HepG2 (cell line): ENCODE data around the gene ALX4. TPM values are rescaled to one million over a fixed set of nuclear protein-coding genes. Genes with fewer than 3 reads are reported as not detected.

Experiments used
- ATAC-seq: fragments of 200-7000 bp; cut with Tn5 transposase; 3 replicates; pipeline ENCODE4 v1.9.1; 2020; ENCODE audit warnings: mild to moderate bottlenecking, moderate library complexity
- BruUV-seq: library from RNA; stranded (reverse); fragments of 400-500 nt; replicated peaks from 2 replicates; lab custom pipeline; 2021; lab: Mats Ljungman, UMichigan
- CTCF ChIA-PET: fragments of 300-600 bp; formaldehyde crosslinking; extraction: SDS; loops from one replicate; lab custom pipeline; 2021; ENCODE audit warnings: low total read pairs, inconsistent platforms, low intra/inter-chr PET ratio; lab: Yijun Ruan, JAX
- POLR2A ChIA-PET: fragments of 350-600 bp; sonication (Branson Sonifier 250); formaldehyde crosslinking; loops from one replicate; lab custom pipeline; 2020; ENCODE audit warnings: antibody characterized with exemption, inconsistent platforms; lab: Yijun Ruan, JAX
- DNase-seq: peaks from one replicate; pipeline ENCODE4 v3.0.0-alpha.2; 2015; ENCODE audit warnings: low spot score
- FAIRE-seq: peaks from 3 replicates; lab custom pipeline; 2011; peaks lifted over from hg19 to GRCh38; lab: Jason Lieb, UNC
- H2AFZ ChIP-seq: one replicate; pipeline ENCODE4 v1.6.1; 2011; ENCODE audit warnings: low read length, inconsistent platforms
- H3K27ac ChIP-seq: fragments of 300-600 bp; 3 replicates; pipeline ENCODE4 v1.8.0; 2011; ENCODE audit warnings: mixed run types, mild to moderate bottlenecking, mixed read lengths, low read length, inconsistent platforms; ENCODE audit not compliant: insufficient read depth; ENCODE audit errors: extremely low read length
- H3K27me3 ChIP-seq, 2 experiments: fragments of 200-600 bp in 1 of 2; 2 replicates in 1 of 2; 3 replicates in 1 of 2; pipeline versions ENCODE4 v1.6.0 to v1.8.0; 2011; ENCODE audit warnings: low read length in 2 of 2, mild to moderate bottlenecking in 2 of 2, moderate library complexity in 2 of 2, inconsistent platforms in 1 of 2; ENCODE audit not compliant: insufficient read depth in 2 of 2, control insufficient read depth in 1 of 2
- H3K36me3 ChIP-seq, 2 experiments: fragments of 200-600 bp in 1 of 2; replicated peaks in 1 of 2; 2 replicates in 1 of 2; 3 replicates in 1 of 2; pipeline versions ENCODE4 v1.5.1 to v1.8.0; 2011; ENCODE audit warnings: low read length in 2 of 2, inconsistent platforms in 1 of 2; ENCODE audit not compliant: insufficient read depth in 2 of 2, control insufficient read depth in 1 of 2
- H3K4me1 ChIP-seq: 2 replicates; pipeline ENCODE4 v1.5.1; 2012; ENCODE audit warnings: low read length, inconsistent platforms; ENCODE audit not compliant: insufficient read depth
- H3K4me2 ChIP-seq: 2 replicates; pipeline ENCODE4 v1.6.0; 2011; ENCODE audit warnings: low read depth, low read length, inconsistent platforms
- H3K4me3 ChIP-seq, 3 experiments: fragments of 200-600 bp in 1 of 3; sonication (generic), shearing (Covaris generic) in 1 of 3; replicated peaks in 1 of 3; 2 replicates each; pipeline ENCODE4 v1.5.1; 2011 to 2016; ENCODE audit warnings: low read length in 3 of 3, inconsistent platforms in 2 of 3, low read depth in 2 of 3, mild to moderate bottlenecking in 2 of 3, control low read depth in 1 of 3, mixed read lengths in 1 of 3; ENCODE audit not compliant: insufficient read depth in 1 of 3
- H3K79me2 ChIP-seq: one replicate; pipeline ENCODE4 v1.6.1; 2011; ENCODE audit warnings: low read length, inconsistent platforms; ENCODE audit not compliant: insufficient read depth
- H3K9ac ChIP-seq: 2 replicates; pipeline ENCODE4 v1.6.0; 2011; ENCODE audit warnings: mild to moderate bottlenecking, low read depth, low read length, inconsistent platforms; ENCODE audit not compliant: insufficient read depth
- H3K9me3 ChIP-seq: 2 replicates; pipeline ENCODE4 v1.5.1; 2012; ENCODE audit warnings: mild to moderate bottlenecking, low read length
- H4K20me1 ChIP-seq: 2 replicates; pipeline ENCODE4 v1.6.0; 2011; ENCODE audit warnings: inconsistent platforms, mild to moderate bottlenecking, low read length, moderate library complexity; ENCODE audit not compliant: insufficient read depth
- CAMTA2 ChIP-seq: sonication (generic); formaldehyde crosslinking; IDR thresholded peaks from 2 replicates; pipeline ENCODE4 v1.4.0; 2020; ENCODE audit warnings: mild to moderate bottlenecking, missing genetic modification reagents, borderline replicate concordance
- FOXK1 ChIP-seq: sonication (generic); formaldehyde crosslinking; IDR thresholded peaks from 2 replicates; pipeline ENCODE4 v1.4.0; 2020; ENCODE audit warnings: low read depth, missing genetic modification reagents, borderline replicate concordance
- GATAD1 ChIP-seq: IDR thresholded peaks from 2 replicates; pipeline ENCODE4 v1.6.1; 2016; ENCODE audit warnings: missing genetic modification reagents, missing compliant biosample characterization
- HMGA1 ChIP-seq: sonication (generic); formaldehyde crosslinking; conservative IDR thresholded peaks from 2 replicates; pipeline ENCODE4 v1.4.0; 2020; ENCODE audit warnings: missing genetic modification reagents
- JUN ChIP-seq: sonication (generic); formaldehyde crosslinking; IDR thresholded peaks from 2 replicates; pipeline ENCODE4 v1.4.0; 2020; ENCODE audit warnings: mild to moderate bottlenecking, missing genetic modification reagents
- KLF16 ChIP-seq, 2 experiments: sonication (generic) in 1 of 2; formaldehyde crosslinking in 1 of 2; IDR thresholded peaks; 2 replicates each; pipeline versions ENCODE4 v1.6.1 to v1.8.0; 2016 to 2023; ENCODE audit warnings: missing genetic modification reagents in 2 of 2, missing compliant biosample characterization in 1 of 2
- RFX1 ChIP-seq: fragments of 450-650 bp; IDR thresholded peaks from 2 replicates; pipeline ENCODE4 v1.6.1; 2017
- SMYD3 ChIP-seq: sonication (generic); formaldehyde crosslinking; IDR thresholded peaks from 2 replicates; pipeline ENCODE4 v1.8.1; 2023; ENCODE audit warnings: mild to moderate bottlenecking, missing genetic modification reagents
- SRF ChIP-seq: IDR thresholded peaks from 2 replicates; pipeline ENCODE4 v1.6.1; 2011; ENCODE audit warnings: mild to moderate bottlenecking, low read depth, low read length, moderate library complexity
- TBL1XR1 ChIP-seq: fragments of 150-350 bp; IDR thresholded peaks from 2 replicates; pipeline ENCODE4 v1.6.1; 2014; ENCODE audit warnings: borderline replicate concordance, low read length; ENCODE audit not compliant: partially characterized antibody
- YY1 ChIP-seq: IDR thresholded peaks from 2 replicates; pipeline ENCODE4 v1.6.1; 2011; ENCODE audit warnings: low read length, low read depth, moderate library complexity, mild to moderate bottlenecking; ENCODE audit not compliant: insufficient read depth, insufficient replicate concordance
- ZBTB26 ChIP-seq: IDR thresholded peaks from 2 replicates; pipeline ENCODE4 v1.6.1; 2016; ENCODE audit warnings: missing compliant biosample characterization, missing genetic modification reagents, borderline replicate concordance
- ZBTB7B ChIP-seq: sonication (generic); formaldehyde crosslinking; IDR thresholded peaks from 2 replicates; pipeline ENCODE4 v1.4.0; 2020; ENCODE audit warnings: missing genetic modification reagents
- ZBTB8A ChIP-seq: sonication (generic); formaldehyde crosslinking; IDR thresholded peaks from 2 replicates; pipeline ENCODE4 v1.4.0; 2020; ENCODE audit warnings: mild to moderate bottlenecking, low read depth, missing genetic modification reagents, borderline replicate concordance
- ZNF816 ChIP-seq: sonication (generic); formaldehyde crosslinking; IDR thresholded peaks from 2 replicates; pipeline ENCODE4 v1.8.0; 2022; ENCODE audit warnings: missing genetic modification reagents, mild to moderate bottlenecking, borderline replicate concordance
- WGBS: methylation state at CpG from one replicate; pipeline ENCODE4 v1.1.6; 2017; ENCODE audit warnings: low lambda C conversion rate; 5-methylcytosine and 5-hydroxymethylcytosine counted together
- in situ Hi-C: cut with HindIII; loops from 2 replicates; pipeline ENCODE4 v1.10.0; 2017; ENCODE audit warnings: low pct_unique_long_range_greater_than_20kb; ENCODE audit not compliant: extremely low pct_ligation_motif_present
- intact Hi-C: fragments of 100-400 bp; cut with micrococcal nuclease; formaldehyde crosslinking; loops from one replicate; pipeline ENCODE4 v1.10.0; 2022; ENCODE audit not compliant: unreplicated experiment
- polyA plus RNA-seq, 8 experiments: library from polyadenylated mRNA; depleted of rRNA in 3 of 8; stranded (reverse) in 7 of 8; unstranded in 1 of 8; fragments of >200 nt; fragmentation: Illumina TruSeq in 4 of 8; extraction: Trizol in 4 of 8; gene quantifications; 2 replicates each; pipeline versions ENCODE4 v1.2.1 to v1.2.3, GENCODE V29; 2011 to 2016; ENCODE audit warnings: low read depth in 4 of 8, missing spikeins in 1 of 8, mixed read lengths in 1 of 8; ENCODE audit not compliant: insufficient read depth in 1 of 8
- total RNA-seq, 5 experiments: library from RNA; depleted of rRNA; stranded (reverse); fragments of >200 nt; fragmentation: Illumina TruSeq; extraction: Trizol; gene quantifications; 2 replicates each; pipeline ENCODE4 v1.2.3, GENCODE V29; 2016; ENCODE audit warnings: low read depth in 1 of 5
- TF ChIP-seq, protein P1 (sequence below): IDR thresholded peaks from 2 replicates; pipeline ENCODE4 v1.6.1; 2018; ENCODE audit warnings: missing genetic modification reagents
- TF ChIP-seq, protein P2 (sequence below): sonication (generic); formaldehyde crosslinking; IDR thresholded peaks from 2 replicates; pipeline ENCODE4 v1.8.0; 2022; ENCODE audit warnings: missing genetic modification reagents, low read depth, mild to moderate bottlenecking, borderline replicate concordance
- TF ChIP-seq, protein P3 (sequence below): sonication (generic); formaldehyde crosslinking; IDR thresholded peaks from 2 replicates; pipeline ENCODE4 v1.4.0; 2020; ENCODE audit warnings: missing genetic modification reagents, borderline replicate concordance

ALX4 gene
- total and polyA plus RNA-seq, 2 of the 13 experiments (the other 11 are each of a cell fraction or from before 2014, with no cell fraction given), result not detected

GRCh38 chr11:44264761-44265160, 45.2 kb downstream of the ALX4 start:
- Histone ChIP-seq H3K27me3 (peaks cover 1 to 4% of the 10 kb centered on the region in 2 experiments; a peak in 3 of 5 replicates), H3K9me3 (no peaks in the 10 kb centered on the region), H3K79me2 (no peaks in the 10 kb centered on the region), H3K4me1 (peaks cover 19% of the 10 kb centered on the region), H3K4me3 (no peak overlapping the region), H4K20me1 (no peaks in the 10 kb centered on the region), H3K27ac (no peak overlapping the region), H3K4me2 (no peak overlapping the region), H3K9ac (no peak overlapping the region), H3K36me3 (no peaks in the 10 kb centered on the region), H2AFZ (no peak overlapping the region)
- intact Hi-C loops, result no loop called here
- ChIA-PET POLR2A (no interaction called here), CTCF (no interaction called here)
- in situ Hi-C loops, result no loop called here
- WGBS, result 56% methylated on average over 6 of the region's 22 CpGs
- no TSS peak for BruUV-seq
- FAIRE-seq (no peak), DNase-seq (no peak), ATAC-seq (no peak)
- TF ChIP-seq YY1, result no peak
- no peak for TF ChIP-seq KLF16 (CRISPR knock-in tag; IDR thresholded peaks at IDR 0.05)
- TF ChIP-seq ZBTB26 (CRISPR knock-in tag), result no peak
- no peak for TF ChIP-seq SMYD3 (CRISPR knock-in tag)
- TF ChIP-seq ZBTB7B (CRISPR knock-in tag), result no peak
- TF ChIP-seq HMGA1 (CRISPR knock-in tag), result no peak
- TF ChIP-seq, protein P1, sequence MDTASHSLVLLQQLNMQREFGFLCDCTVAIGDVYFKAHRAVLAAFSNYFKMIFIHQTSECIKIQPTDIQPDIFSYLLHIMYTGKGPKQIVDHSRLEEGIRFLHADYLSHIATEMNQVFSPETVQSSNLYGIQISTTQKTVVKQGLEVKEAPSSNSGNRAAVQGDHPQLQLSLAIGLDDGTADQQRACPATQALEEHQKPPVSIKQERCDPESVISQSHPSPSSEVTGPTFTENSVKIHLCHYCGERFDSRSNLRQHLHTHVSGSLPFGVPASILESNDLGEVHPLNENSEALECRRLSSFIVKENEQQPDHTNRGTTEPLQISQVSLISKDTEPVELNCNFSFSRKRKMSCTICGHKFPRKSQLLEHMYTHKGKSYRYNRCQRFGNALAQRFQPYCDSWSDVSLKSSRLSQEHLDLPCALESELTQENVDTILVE (CRISPR knock-in tag), result no peak
- TF ChIP-seq TBL1XR1, result no peak
- TF ChIP-seq FOXK1 (CRISPR knock-in tag), result no peak
- TF ChIP-seq, protein P2, sequence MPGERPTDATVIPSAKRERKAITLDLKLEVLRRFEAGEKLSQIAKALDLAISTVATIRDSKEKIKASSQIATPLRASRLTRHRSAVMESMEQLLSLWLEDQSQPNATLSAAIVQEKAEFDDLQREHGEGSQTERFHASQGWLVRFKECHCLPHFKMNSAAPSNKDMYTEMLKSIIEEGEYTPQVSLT (CRISPR knock-in tag), result no peak
- TF ChIP-seq SRF, result no peak
- TF ChIP-seq JUN (CRISPR knock-in tag), result no peak
- TF ChIP-seq ZBTB8A, result no peak
- no peak for TF ChIP-seq GATAD1
- no peak for TF ChIP-seq CAMTA2
- no peak for TF ChIP-seq ZNF816 (CRISPR knock-in tag)
- TF ChIP-seq, protein P3, sequence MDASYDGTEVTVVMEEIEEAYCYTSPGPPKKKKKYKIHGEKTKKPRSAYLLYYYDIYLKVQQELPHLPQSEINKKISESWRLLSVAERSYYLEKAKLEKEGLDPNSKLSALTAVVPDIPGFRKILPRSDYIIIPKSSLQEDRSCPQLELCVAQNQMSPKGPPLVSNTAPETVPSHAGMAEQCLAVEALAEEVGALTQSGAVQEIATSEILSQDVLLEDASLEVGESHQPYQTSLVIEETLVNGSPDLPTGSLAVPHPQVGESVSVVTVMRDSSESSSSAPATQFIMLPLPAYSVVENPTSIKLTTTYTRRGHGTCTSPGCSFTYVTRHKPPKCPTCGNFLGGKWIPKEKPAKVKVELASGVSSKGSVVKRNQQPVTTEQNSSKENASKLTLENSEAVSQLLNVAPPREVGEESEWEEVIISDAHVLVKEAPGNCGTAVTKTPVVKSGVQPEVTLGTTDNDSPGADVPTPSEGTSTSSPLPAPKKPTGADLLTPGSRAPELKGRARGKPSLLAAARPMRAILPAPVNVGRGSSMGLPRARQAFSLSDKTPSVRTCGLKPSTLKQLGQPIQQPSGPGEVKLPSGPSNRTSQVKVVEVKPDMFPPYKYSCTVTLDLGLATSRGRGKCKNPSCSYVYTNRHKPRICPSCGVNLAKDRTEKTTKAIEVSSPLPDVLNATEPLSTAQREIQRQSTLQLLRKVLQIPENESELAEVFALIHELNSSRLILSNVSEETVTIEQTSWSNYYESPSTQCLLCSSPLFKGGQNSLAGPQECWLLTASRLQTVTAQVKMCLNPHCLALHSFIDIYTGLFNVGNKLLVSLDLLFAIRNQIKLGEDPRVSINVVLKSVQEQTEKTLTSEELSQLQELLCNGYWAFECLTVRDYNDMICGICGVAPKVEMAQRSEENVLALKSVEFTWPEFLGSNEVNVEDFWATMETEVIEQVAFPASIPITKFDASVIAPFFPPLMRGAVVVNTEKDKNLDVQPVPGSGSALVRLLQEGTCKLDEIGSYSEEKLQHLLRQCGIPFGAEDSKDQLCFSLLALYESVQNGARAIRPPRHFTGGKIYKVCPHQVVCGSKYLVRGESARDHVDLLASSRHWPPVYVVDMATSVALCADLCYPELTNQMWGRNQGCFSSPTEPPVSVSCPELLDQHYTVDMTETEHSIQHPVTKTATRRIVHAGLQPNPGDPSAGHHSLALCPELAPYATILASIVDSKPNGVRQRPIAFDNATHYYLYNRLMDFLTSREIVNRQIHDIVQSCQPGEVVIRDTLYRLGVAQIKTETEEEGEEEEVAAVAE (CRISPR knock-in tag), result no peak
- TF ChIP-seq RFX1, result no peak
